HG03095 (cell line): ENCODE data around the gene NBDY.
A peak's percentile ranks its signal among the peaks of the same experiment; 100 is the strongest.
"Not testable (repeated sequence)": the region's sequence is repeated elsewhere in the genome, so short reads cannot be mapped to it uniquely, and the experiment has no call there.

Experiments
- ATAC-seq: cut with Tn5 transposase; IDR thresholded peaks from one replicate; pipeline ENCODE4 v1.9.1; 2021; ENCODE audit warnings: moderate library complexity; ENCODE audit not compliant: unreplicated experiment

The NBDY gene

GRCh38 chrX:56764153-56764974 is 35.3 kb downstream of the NBDY start:
- ATAC-seq, result peak; percentile 41

DNA sequence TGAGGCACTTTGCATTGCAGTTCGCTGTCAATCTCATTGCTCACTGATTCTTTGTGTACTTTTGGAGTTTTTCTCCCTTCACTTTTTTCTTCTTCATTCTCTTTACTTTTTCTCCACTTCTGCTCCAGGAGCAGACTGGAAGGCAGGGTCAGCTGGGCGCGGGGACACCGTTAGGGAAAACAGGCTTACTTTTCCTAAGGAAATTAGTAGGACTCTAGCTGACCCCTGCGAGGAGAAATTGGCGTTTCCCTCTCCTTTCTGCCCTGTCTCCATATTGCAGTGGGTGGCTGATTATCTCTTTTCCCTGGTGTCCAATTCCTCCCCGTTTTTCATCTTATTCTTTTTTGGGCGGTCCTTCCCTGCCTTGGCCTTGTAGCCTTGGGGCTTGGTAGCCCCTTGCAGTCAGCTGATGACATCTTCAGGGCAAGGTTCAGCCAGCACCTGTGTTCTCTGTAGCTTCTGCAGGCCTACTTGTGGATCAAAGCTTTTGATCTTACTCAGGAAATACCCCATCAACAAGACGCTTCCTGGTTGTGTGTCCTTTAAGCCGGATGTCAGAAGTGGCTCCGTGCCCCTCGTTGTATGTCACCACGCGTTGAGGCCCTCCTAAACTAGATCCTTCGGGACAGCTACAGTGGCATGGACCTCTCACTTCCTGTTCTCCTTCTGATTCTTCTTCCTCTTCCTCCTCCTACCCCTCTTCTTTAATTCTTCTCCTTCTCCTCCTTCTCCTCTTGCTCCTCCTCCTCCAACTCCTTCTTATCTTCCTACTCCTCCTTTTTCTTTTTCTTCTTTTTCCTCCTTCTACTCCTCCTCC is 36.1 kb downstream of the NBDY start:
- no peak for ATAC-seq

DNA sequence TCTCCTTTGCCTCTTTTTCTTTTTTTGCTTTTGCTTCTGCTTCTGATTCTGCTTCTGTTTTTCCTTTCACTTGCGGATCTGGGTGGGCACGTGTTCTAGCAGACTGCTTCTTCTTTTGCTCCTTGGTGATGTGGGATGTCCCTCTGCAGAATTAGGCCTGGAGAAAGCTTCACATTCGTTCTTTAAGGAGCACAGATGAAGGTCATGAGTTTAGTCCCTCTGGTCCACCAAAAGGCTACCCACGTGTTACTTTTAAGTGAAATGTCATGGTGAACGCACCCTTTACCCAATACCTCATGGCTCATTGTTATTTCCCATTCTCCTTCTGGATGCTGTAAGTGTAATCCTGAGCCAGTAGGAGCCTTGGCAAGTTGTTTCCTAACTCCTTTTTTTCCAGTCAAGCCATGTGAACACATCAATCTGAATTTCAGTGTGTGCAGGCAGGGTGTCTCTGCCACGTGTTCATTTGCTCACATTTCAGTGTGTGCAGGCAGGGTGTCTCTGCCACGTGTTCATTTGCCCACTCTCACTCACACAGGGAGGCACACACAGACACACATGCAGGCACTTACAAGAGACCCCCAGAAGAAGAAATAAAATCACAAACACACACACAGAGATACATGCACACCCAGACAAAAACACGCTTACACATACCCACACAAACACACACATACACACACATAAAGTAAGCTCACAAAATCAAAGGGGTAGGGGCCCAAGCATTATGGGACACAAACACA is 36.9 kb downstream of the NBDY start:
- no peak for ATAC-seq

DNA sequence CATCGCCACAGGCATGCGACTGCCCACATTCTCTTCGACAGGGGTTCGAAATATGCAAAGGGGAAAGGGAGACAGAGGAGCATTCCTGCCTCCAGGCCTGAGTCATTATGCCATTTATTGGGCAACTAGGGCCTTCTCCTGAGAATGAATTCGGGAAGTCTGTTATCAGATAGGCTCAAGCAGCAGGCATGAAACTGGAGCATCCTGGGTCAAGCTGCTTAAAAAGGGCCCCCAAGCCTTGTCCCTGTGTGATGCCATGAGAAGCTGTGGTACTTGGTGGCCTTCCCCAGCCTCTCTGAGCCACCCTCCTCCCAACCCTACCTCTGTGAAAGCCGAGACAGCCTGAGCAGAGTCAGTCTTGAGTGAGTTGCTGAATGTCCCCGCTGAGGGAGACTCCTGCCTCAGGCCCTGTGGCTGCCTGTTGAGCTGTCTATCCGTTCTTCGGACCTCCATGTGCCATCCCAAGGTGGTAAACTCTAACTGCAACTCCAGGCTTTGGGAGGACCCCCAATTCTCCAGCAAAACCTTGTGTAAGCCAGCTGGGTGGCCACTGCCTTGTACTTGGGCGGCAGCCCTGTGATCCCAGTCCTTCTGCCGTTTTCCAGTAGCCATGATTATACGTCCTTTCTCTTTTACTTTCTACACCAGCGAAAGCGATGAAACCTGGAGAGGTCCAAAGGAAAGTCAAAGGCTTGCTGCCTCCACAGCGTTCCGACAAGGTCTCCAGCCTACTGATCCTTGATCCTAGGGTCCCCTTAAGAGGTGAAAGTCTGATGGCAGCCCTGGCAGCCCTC is 37.7 kb downstream of the NBDY start:
- ATAC-seq, result no peak

GRCh38 chrX:56767348-56768119 is 38.5 kb downstream of the NBDY start:
- peak; percentile 20 for ATAC-seq

DNA sequence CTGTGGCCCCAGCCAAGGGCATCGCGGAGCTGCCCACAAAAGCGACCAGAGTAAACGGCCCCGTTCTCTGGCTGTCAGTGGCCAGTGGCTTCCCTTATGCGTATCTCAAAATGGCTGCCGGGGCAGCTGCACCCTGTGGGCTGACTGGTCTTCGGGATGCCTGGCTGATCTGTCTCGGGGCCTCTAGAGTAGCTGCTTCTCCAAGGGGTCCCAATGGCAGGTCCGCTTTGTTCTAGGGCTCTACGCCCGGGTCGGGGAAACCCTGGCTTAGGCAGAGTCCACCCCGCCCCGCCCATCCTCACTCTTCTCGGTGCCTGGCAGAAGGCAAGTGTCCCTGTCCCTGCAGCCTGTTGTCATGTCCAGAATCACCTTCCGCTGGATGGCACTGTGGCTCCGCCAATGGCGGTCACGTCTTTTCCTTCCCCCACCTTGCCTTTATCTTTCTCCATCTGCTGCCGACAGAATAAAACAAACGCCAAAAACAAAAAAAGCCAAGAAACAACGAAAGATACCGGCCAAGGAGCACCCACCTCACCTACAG is 39.1 kb downstream of the NBDY start:
- ATAC-seq, result not testable (repeated sequence)

DNA sequence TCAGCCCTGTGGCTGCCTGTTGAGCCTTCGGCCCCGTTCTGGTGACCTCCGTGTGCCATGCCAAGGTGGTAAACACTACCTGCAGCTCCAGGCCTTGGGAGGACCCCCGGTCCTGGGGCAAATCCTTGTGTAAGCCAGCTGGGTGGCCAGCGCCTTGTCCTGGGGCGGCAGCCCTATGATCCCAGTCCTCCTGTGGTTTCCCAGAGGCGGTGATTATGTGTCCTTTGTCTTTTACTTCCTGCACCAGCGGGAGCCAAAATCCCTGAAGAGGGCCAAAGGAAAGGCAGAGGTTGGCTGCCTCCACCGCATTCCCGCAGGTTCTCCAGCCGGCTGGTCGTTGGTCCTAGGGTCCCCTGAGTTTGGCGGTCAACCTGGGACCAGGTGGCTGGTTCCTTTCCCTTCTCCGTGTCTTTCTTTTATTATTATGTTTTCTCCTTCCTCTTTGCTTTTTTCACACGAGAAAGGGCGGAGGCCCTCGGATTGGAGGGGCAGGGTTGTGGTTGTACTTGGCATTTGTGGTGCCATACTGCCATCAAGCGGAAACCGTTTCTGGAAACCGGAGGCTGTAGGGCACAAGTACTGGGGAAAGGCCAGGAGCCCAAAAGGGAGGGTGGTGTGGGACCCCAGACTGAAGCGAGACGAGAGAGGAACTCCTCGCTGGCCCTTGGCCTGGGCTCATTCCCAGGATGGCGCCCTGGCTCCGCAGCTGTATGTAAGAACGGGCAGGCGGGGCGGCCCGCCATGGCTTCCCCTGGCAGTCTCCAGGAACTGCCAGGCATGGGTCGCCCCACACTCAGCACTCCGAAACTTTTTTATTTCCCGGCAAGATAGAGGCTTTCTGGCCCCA is 43.9 kb downstream of the NBDY start:
- peak; percentile 33 for ATAC-seq

- peak; percentile 31 for ATAC-seq
Observed at GRCh38 chrX:56773522-56774060, 44.5 kb downstream of the NBDY start.

GRCh38 chrX:56778099-56778923 is 49.3 kb downstream of the NBDY start:
- peak; percentile 35 for ATAC-seq

- ATAC-seq, result peak; percentile 40
Observed at GRCh38 chrX:56778924-56779468, 50.0 kb downstream of the NBDY start.

GRCh38 chrX:56780681-56781649 is 51.9 kb downstream of the NBDY start:
- ATAC-seq, result not testable (repeated sequence)

GRCh38 chrX:56782352-56782751 is 53.3 kb downstream of the NBDY start:
- no peak for ATAC-seq

DNA sequence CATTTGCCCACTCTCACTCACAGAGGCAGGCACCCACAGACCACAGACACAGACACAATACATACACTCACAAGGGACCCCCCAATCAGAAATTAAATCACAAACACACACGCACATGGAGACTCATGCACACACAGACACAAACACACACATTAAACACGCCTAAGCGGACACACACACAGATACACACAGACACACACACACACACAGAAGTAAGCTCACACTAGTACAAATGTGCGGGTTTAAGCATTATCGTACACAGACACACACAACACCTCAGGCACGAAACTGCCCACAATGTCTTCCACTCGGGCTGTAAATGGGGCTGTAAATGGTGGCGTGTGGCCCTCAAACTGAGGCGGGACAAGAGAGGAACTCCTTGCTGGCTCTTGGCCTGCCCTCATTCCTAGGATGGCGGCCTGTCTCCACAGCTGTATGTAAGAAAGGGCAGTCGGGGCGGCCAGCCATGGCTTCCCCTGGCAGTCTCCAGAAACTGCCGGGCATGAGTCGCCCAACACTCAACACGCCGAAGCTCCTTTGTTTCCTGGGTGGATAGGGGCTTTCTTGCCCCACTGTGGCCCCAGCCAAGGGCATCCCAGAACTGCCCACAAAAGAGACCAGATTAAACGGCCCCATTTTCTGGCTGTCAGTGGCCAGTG is 53.9 kb downstream of the NBDY start:
- ATAC-seq, result no peak

DNA sequence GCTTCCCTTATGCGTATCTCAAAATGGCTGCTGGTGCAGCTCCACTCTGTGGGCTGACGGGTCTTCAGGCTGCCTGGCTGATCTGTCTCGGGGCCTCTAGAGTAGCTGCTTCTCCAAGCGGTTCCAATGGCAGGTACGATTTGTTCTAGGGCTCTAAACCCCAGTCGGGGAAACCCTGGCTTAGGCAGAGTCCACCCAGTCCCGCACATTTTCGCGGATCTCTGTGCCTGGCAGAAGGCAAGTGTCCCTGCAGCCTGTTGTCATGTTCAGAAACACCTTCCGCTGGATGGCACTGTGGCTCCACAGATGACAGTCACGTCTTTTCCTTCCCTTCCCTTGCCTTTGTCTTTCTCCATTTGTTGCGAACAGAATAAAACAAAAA is 54.4 kb downstream of the NBDY start:
- no peak for ATAC-seq

DNA sequence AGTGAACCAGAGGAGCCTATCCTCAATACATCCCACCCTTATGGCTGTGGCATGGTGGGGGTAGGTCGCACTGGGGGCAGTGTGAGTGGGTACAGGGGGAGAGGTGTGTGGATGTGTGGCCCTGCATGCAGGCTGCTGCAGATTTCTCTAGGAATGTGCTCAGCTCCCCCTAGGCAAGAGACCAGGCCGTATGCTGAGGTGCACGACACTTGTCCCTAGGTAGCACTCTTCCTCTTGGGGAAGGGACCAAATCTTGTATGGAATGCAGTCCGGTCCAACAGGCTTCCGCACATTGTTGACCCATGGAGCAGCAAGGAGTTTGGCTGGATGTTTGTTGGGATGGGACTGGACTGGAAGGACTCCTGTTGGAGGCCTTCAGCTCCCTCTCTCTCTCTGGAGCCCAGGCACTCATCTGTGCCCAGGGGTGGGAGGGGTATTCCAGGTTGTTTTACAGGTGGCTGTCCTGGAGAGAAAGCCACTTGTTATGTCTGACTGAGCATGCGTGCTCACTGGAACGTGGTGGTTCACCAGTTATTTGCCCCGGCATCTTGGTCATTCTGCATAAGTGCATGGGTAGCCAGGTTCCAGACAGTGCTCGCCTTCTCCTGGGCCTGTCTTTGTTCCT is 55.1 kb downstream of the NBDY start:
- no peak for ATAC-seq
